ENCODE data around the gene TRABD2B. TPM values are rescaled to one million over a fixed set of nuclear protein-coding genes. Genes with fewer than 3 reads are reported as not detected.

TRABD2B gene
- total RNA-seq, 1 donor from 2014 or later: 0.64 TPM

- ATAC-seq: no peak
Observed at GRCh38 chr1:47792779-47793178, 204.4 kb downstream of the TRABD2B start.

- no peak for ATAC-seq
Observed at GRCh38 chr1:47791879-47792608, 205.1 kb downstream of the TRABD2B start.

- ATAC-seq: no peak
Observed at GRCh38 chr1:47788761-47789160, 208.4 kb downstream of the TRABD2B start.

DNA sequence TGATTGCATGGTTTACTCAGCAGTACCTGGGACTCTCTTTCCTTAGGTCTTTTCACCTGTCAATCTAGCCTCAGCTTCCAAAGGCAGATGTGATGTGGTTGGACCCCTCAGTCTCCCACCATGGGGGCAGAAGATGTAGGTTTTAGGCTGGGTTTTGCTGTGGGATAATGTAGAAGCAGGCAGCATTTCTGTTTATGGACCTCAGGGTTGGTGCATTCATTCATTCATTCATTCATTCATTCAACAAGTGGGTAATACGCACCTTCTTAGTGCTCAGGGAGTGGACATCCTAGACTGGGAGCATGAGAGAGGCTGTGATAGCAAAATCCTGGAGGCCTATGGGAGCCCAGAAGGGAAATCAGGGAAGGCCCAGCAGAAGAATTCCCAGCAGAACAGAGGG is 209.6 kb downstream of the TRABD2B start:
- no peak for ATAC-seq

- no peak for ATAC-seq
Observed at GRCh38 chr1:47786316-47786715, 210.9 kb downstream of the TRABD2B start.

DNA sequence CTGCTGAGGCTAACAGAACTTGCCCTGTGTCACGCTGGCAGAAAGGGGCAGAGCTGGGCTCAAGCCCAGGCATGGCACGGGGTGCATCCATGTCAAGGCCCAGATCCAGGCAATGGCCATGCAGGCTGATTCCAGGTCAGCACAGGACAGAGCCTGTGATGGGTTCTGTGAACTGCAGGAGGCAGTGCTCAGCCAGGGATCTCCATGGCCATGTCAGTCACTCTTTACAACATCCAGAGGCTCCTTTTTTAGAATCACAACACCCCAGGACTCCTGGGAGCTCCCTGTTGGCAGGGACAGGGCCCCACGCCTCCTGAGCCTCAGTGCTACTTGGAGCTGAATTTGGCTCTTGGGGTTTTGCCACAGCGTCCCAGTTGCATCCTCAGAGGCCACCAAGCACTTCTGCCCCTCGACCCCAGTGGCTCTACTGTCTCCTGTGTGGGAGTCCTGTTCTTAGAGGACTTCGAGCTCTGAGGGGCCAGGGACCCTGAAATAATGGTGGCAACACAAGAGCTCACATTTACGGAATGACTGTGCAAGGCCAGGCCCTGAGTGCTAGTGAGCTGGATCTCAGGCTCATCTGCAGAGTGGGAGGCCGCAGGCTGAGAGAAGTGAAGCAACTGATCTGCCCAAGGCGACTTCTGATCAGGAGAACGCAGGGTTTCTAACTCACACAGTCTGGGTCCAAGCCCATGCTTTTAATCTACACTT is 211.5 kb downstream of the TRABD2B start:
- peak; percentile 54 for ATAC-seq

- no peak for ATAC-seq
Observed at GRCh38 chr1:47785118-47785517, 212.1 kb downstream of the TRABD2B start.

- no peak for ATAC-seq
Observed at GRCh38 chr1:47784497-47784822, 212.7 kb downstream of the TRABD2B start.

GRCh38 chr1:47783638-47784496 is 213.3 kb downstream of the TRABD2B start:
- ATAC-seq: no peak

DNA sequence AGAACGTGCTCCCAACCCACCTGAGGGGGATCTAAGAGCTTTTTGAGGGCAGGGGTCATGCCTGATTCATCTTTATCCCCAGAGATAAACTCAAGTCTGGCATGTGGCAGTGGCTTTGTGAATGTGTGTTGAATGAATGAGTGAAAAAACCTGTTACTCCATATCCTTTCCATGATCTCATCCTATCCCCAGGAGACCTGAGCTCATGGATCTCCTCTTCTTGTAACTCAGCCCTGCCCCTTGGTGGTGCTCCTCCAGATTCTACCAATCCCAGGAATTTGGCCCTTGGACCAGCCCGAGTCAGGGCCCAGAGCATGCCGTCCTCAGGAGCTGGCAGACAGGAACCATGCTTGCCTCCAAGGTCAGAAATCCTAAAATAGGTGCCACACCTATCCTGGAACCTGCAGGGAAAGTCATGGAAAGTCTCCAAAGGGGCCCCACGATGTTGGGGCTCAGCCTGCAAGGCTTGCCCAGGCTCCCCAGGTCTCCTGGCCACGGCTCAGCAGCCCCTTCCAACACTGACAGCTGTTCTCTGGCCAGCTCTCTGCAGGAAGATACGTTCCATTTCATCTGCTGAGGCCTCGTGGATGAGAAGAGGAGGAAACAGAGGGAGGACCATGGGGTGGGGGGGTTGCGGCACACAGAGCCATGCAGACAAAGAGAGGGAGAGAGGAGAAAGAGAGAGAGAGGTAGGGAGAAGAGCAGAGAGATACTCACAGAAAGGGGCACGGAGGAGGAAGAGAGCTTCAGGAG is 214.6 kb downstream of the TRABD2B start:
- ATAC-seq: no peak

- no peak for ATAC-seq
Observed at GRCh38 chr1:47781171-47781959, 215.8 kb downstream of the TRABD2B start.

- no peak for ATAC-seq
Observed at GRCh38 chr1:47780469-47780995, 216.7 kb downstream of the TRABD2B start.

- no peak for ATAC-seq
Observed at GRCh38 chr1:47779613-47780012, 217.6 kb downstream of the TRABD2B start.

GRCh38 chr1:47778280-47778679 is 218.9 kb downstream of the TRABD2B start:
- ATAC-seq: no peak

GRCh38 chr1:47777322-47777721 is 219.9 kb downstream of the TRABD2B start:
- ATAC-seq: no peak

DNA sequence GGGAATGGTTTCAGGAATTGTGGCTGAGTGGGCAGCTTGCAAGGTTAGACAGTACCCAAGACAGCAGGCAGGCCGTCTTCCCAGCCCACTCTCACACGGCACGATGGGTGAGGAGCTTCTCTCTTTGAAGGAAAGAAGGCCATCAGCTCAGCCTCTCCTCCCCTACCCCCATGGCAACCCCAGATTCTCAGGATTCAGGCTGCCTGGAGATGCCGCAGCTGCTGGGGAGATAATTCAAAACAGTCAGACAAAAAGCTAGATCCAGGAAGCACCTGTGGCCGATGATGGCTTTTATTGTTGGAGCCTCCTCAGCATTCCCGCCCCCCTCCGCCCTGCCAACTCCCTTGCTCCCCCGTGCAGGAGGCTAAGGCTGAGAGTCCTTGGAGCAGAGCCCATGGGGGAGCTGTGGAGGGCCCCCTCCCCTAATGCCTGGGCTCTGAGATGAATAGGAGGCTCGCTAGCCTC is 220.5 kb downstream of the TRABD2B start:
- no peak for ATAC-seq

DNA sequence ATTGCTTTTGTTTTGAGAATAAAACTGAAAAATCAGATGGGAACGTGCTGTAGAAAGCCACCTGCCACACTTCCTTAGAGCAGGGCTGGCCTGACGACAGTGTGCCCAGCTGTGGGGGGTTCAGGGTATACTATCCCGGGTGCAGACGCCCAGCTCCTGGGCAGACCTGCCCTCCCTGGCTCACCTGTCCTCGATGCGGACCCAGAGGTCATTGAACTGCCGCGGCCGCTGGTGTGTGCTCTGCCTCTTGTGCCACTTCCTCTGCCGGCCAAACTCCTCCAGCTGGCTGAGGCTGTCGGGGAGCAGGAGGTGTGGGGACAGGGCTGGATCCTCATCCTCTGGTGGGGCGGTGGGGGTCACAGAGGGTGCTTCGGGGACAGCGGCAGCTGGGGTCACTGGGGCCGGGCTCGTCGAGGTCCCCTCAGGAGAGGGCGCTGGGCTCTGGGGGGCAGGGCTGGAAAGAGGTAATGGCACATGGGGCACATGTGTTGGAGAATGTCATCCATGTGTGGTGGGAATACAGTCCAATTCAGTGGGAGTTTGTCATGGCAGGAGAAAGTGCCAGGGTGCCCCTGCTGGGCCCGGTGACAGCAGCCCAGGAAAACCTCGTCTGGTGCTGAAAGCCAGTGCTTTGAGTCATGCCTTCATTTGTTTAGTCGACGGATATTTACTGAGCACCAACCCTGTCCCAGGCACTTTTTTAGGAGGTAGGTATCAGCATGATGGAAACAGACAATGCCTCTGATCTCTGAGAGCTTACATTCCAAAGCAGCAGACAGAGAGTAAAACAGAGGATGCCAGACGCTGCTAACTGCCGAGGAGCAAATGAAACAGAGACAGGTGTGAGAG is 222.0 kb downstream of the TRABD2B start:
- no peak for ATAC-seq

DNA sequence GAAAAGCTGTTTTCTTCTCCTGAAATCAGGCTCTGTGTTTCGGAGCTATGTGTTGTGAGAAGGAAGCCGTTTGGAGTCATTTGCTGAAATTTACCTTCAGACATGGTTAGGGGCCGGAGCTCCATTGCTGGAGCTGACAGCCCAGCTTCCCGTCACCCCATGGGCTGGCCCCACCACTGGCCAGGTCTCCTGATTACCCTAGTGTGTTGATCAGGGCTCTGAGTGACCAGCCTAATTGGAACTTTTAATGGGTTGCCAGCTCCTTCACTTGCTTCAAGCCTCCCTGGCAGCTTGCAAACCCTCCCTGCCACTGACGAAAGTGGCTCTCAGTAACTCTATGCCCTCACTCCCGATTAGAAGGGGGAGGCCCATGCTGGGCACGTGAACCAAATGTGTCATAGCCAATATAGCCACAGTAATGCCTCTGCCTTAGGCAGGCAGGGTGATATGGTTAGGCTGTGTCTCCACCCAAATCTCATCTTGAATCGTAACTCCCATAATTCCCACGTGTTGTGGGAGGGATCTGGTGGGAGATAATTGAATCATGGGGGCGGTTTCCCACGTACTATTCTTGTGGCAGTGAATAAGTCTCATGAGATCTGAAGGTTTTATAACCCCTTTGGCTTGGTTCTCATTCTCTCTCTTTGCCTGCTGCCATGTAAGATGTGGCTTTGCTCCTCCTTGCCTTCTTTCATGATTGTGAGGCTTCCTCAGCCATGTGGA is 224.1 kb downstream of the TRABD2B start:
- no peak for ATAC-seq

- no peak for ATAC-seq
Observed at GRCh38 chr1:47772281-47772680, 224.9 kb downstream of the TRABD2B start.

- no peak for ATAC-seq
Observed at GRCh38 chr1:47771751-47772150, 225.4 kb downstream of the TRABD2B start.

Measured in esophagus mucosa (tissue), 1 donor.